ENCODE measurements around the gene CYP19A1. TPM values are rescaled to one million over a fixed set of nuclear protein-coding genes. Genes with fewer than 3 reads are reported as not detected.

The CYP19A1 gene
- total and polyA plus RNA-seq, 2 of the 8 experiments (the other 6 are each of a cell fraction or from before 2014, with no cell fraction given), result not detected

DNA sequence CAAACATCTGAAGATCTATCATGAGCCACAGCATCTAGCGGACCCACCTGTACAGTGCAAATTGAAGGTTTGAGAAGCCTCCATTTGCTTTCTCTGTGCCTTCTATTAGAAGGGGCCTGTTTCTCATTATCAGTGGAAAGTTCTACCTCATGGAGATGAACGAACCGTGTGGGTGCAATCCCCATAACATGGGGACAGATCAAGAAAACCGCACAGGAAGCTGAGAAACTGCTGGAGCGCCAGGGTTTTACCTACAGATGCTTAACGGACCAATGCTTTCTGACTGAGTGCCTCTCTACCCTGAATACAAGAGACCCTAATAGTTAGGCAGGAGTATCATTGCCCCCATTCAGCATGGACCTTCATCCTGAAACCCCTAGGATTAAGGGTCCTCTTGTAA is 53.5 kb downstream of the CYP19A1 start (continued):
- TF ChIP-seq RBBP5 (IDR thresholded peaks at IDR 0.05; ENCODE audit: borderline replicate concordance, low read depth, low read length) (no peak), EGR1 (IDR thresholded peaks at IDR 0.05; ENCODE audit: borderline replicate concordance, low read depth, low read length) (no peak), SP2 (IDR thresholded peaks at IDR 0.05; ENCODE audit: low read length) (no peak), BACH1 (IDR thresholded peaks at IDR 0.05; ENCODE audit: low read length) (no peak), EP300 (IDR thresholded peaks at IDR 0.05; ENCODE audit: borderline replicate concordance in 1 of 2, low read depth in 2 of 2, low read length in 2 of 2) (no peak), SIX5 (IDR thresholded peaks at IDR 0.05; ENCODE audit: low read depth, low read length) (no peak), KDM1A (IDR thresholded peaks at IDR 0.05; ENCODE audit: borderline replicate concordance, low read length) (no peak), CHD2 (IDR thresholded peaks at IDR 0.05; ENCODE audit: low read length) (no peak), GTF2F1 (IDR thresholded peaks at IDR 0.05; ENCODE audit: borderline replicate concordance, low read depth, low read length) (no peak)
